HG03135 (cell line): ENCODE data around the gene CAMTA1.

Experiments used
- ATAC-seq: cut with Tn5 transposase; IDR thresholded peaks from one replicate; pipeline ENCODE4 v1.9.1; 2021; ENCODE audit warnings: mild to moderate bottlenecking, moderate library complexity; ENCODE audit not compliant: unreplicated experiment

The CAMTA1 gene

DNA sequence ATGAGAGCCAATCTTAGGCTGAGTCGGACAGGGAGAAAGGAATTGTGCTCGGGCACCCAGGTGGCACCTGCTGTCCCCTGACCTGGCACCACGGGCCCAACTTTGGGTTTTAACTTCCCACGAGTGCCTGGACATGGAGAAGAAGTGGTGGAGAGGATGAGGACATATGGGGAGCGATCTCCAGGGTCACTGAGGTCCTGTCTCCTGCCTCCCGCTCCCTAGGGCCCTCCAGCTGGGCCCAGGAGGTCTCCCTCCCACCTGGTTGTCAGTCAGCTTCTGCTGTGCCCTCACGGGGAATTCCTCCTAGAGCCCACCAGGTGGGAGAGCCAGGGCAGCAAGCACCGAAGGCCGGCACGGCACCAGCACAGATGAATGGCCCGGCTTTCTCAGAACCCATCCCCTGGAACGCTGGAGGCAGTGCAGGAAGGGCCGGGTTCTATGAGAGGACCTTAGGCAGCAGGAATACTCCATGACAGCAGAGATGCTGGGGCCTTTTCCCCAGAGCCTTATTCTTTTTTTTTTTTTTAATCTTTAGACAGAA lies 435.5 kb downstream of the CAMTA1 start:
- ATAC-seq: no peak

DNA sequence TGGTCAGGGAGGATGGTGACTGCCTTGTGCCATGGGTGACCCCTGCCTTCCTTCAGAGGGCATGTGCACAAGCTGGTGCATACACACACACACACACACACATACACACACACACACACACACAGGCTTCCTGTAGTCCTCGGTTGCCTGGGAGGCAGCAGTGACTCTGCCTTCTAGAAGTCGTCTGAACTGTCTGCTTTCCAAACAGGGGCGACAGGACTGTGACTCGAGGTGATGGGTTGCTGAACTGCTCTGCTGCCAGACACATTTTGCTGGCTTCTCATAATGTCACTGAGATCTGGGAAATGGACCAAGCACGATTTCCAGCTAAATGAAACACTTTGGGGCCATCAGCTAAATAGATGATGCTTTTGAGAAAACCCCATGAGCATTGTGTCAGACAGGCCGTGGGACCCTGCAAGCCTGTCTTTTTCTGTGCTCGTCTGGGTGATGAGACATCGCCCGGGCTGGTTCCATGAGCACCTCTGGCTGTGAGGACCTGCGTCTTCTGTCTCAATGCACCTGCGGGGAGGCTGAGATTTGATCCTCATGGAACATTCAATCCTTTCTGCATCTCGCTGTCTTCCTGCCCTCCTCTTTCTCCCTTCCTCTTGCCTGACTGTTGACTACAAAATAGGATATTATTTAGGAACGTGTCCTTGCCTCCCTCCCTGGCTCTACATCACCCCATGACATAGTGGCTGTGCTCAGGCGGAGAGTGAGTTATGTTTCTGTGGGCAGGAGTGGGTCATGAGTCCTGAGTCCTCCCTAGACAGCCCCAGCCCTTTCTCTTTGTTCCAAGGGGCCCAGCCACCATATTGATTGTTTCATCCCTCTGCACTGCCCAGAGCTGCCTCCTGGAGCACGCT lies 436.8 kb downstream of the CAMTA1 start:
- ATAC-seq: no peak

DNA sequence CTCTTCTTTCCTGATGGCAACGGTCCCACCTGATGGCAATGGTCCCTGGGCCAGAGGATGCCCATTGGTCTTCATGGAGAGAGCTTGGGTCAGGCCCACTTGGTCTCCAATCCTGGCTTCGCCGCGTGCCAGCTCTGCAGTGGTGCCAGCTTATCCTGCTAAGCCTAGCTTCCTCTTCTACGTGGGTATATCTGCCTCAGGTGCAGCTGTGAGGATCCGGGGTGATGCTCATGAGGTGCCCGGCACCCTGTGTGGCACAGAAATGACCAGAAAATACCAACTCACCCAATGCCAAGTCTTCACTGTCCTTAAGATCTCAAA lies 437.4 kb downstream of the CAMTA1 start:
- ATAC-seq: no peak

DNA sequence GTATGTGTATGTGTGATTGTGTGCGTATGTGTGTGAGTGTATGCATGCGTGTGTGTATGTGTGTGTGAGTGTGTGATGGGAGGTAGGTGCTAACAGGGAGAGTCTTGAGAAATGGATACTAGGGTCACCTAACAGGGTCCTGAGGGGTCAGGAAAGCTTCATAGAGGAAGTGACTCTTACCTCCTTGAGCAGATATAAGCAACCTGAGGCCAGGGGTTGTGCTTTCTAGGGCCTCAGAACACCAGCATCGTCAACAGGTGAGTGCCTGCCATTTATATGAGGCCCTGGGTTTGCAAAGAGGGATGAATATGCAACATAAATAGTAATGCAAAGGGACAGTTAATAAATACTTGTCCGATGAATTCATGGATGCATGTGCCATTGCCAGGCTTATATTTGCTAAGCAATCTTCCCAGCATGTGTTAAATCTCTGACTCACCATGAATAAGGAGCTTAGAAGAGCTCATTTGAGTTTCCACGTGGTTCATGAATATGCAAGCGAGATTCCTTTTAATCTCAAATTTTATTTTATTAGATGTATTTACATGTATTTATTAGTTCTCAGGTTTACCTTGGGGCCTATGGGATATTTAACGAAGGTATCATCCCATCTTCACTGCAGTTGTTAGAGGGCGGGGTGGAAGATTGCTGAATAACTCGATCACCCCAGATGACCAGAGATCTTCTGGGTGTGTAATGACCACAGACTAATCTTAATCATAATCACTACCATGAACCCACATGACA lies 438.3 kb downstream of the CAMTA1 start:
- ATAC-seq: no peak

DNA sequence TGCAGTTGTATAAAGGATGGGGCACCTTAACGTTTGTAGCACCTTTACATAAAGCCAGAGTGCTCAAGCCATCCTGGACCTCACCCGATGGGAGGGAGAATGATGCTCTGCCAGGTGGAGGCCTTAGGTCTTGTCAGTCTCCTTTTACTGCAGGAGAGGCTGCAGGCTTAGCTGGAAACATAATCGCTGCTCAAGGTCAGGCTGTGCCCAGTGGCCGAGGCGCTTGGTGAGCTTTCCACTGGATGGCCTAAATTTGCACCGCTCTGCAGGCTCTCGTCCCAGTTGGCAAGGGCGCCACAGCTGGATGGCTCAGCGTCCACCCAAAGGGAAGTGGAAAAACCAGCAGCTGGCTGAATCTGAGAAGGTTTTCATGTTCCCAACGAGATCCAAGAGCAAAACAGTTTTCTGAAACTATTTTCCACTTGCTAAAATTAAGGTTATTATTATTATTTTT lies 438.9 kb downstream of the CAMTA1 start:
- ATAC-seq: no peak

DNA sequence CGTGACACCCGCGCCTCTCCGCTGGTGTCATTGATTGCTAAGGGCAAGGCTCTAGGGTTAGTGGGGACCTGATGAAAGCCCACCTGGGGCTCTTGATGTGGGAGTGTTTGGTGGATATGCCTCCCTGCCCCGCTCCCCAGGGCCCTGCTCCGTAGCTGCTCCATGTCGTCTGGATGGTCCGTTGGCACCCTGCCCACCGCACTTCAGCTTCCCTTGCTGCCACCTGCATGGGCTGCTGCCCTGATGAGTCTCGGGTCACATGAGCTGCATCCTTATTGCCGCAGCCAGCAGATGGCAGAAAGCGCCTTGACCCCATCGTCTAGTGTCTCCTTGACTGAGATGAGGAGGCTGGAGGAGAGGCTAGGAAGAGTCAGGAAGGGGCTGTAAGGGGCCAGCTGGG lies 439.4 kb downstream of the CAMTA1 start:
- ATAC-seq: no peak

DNA sequence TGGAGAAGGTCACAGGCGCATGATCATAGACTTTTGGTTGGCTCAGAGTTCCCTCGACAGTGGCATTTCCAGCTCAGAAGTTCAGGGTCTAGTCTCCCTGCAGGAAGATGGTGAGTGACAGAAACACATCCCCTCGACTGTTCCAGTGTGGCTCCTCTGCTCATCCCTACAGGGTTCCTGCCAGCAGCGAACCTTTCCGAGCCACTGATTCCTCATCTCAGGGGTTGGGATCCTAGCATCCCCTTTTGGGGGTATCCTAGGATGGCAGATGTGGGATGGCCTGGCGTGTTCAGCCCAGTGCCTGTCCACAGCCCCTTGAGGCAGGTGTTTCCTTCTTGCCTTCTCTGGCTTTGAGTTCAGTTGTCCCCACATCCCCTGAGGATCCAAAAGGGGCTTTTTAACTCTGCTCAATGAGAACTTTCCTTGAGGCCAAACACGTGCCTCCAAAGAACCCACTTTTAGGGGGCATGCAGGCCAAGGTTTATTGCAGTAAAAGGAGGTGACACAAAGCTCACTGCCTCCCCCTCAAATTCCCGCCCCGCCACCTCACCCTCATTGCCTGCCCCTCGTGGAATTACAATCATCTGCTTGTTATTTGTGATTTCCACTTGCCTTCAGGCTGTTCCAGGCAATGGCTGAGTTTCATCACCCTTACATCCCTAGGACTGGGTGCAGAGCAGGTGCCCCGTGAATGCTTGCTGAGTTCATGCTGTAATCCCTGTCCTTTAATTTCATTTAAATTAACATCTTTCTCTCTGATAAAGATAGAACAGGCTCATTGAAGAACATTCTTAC lies 440.7 kb downstream of the CAMTA1 start:
- ATAC-seq: no peak

DNA sequence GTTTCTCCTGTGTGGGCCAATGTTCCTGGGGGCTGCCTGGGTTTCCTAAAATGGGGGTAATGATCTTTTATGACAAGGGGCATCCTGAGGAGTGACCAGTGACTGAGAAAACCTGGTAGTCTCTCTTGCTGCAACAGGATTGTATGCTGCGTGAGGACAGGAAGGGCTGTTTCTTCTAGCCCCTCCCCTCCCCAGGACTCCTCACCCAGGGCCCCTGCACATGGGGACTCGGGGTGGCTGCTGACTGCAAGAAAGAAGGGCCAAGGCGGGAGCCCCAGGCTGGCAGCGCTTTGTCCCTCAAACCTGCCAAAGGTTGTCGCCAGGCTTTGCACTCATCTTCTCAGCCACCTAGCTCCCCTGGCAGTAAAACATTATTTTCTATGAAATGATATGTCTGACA lies 442.4 kb downstream of the CAMTA1 start:
- no peak for ATAC-seq

DNA sequence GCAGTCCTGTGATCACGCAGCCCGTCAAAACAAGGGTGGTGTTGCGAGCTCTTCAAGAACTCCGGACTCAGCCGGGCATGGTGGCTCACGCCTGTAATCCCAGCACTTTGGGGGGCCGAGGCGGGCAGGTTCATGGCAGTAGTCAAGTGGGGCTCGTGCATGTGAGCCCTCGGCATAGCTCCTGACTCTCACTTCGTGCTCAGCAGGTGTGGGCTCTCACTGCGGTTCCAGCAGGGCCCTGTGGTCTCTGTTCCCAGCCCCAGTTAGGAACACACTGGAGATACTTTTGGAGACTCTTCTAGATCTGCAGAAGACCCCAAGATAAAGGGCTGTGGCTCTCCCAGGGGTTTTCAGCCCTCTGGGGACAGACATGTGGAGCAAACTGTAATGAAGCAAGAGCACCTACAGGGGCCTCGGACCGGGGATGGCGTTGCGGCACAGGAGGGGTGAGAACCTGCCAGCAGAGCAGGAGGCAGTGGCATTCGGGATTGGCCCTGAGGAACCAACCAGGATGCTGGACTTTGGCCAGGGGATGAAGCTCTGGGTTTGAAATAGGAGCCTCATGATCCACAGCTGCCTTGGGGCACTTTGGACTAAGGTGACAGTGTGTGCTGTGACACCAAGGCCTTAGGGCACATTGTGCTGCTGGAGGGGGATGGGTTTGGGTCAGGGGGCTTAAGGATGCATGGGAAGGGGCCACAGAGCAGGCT lies 443.2 kb downstream of the CAMTA1 start:
- no peak for ATAC-seq

DNA sequence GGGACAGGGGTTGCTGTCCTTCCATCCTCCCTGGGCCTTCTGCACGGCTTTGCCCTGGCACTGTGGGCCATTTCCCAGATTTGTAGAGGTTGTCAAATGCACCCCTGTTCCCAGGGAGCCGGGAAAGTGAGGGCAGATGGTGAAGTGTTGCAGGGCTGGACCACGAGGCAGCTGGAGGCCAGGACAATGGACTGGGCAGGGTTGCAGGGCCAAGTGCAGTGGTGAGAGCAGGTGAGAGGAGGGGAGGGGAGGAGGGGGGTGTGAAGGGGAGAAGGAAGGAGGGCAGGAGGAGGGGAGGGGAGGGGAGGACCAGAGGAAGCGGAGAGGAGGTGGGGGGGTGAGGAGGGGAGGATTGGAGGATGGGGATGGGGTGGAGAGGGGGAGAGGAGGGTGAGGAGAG lies 443.9 kb downstream of the CAMTA1 start:
- no peak for ATAC-seq

DNA sequence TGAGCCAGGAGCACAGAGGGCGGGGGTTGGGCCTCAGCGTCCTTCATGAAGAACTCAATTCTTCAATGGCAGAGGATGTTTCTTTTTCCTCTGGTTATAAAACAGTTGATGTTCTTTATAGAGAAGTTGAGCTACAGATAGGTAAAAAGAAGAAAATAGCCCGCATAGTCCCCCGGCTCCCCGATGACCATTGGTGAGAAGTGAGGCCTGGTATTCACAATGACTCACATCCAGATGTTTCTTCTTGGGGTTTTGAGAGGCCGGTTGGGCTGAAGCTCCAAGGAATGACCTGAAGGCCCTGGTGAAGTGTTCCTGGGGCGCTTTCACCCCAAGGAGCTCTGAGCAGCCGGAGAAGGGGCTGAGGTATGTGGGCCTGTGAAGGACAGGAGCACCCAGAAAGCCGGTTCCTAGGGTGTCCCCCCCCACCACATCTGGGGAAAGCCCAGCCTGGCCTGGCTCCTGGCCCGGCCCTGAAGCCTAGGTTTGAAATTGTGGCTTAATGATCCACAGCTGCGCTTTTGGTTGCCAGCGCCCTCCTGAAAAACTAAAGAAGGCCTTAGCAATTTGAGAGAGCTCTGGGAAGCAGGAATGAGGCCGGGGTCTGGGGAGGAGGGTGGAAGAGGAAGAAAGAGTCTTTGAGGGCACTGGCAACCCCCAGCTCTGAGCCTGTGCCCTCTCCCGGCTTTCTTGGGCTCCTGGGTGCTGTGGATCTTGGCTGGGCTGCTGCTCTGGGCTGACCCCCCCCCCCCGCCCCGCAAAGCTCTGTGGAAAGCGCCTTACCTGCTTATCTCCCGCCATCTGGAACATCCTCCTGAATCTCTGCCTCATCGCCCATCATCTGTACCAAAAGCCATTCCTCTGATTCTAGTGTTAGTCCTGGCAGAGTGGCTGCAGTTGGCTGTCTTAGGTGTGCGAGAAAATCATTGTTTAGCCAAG lies 444.7 kb downstream of the CAMTA1 start:
- ATAC-seq: no peak

DNA sequence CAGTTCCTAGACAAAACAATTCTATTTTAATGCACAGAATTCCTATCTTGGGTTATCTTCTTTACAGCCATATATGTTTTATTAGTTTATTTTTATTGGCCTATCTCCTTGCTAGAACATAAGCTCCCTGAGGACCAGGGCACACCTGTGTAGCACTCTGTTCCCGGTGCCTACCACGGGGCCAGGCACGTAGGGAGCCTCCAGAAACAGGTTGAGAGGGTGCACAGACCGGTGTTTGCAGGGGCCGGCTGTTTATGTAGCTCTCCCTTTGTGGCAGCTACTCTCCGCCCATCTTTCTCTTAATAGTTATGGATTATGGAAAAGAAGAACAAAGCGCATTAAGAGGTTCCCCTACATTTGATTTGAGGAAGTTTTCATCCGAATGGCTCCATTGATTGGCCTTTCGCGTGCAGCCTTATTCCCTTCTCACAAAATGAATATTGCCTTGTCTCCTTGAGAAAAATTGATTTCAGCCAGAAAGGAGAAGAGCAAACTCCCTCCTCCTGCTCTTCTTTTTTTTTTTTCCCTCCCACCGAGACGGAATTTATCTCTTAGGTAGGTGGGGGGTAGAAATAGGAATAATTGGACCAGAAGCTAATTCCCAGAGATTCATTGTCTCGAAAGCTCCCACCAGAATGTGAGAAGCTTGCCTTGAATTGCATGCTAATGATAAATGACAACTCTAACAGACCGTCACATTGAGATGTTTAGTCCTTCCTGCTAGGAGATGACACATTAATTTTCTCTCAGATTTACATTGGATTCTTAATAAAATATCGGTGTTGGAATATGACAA lies 447.4 kb downstream of the CAMTA1 start:
- ATAC-seq: no peak

DNA sequence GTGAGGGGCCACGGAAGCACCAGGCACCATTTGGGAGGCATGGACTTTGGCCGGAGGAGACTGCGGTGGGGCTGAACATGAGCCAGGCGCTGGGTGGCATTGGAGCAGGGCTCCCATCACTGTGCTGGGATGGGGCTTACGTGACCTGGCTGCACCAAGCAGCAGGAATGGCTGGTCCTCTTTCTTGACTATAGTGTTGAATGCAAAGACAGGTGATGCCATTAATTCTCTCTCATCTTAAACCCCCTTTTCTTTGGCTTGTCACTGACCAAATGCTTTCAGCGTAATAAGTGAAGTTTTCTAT lies 447.9 kb downstream of the CAMTA1 start:
- no peak for ATAC-seq

DNA sequence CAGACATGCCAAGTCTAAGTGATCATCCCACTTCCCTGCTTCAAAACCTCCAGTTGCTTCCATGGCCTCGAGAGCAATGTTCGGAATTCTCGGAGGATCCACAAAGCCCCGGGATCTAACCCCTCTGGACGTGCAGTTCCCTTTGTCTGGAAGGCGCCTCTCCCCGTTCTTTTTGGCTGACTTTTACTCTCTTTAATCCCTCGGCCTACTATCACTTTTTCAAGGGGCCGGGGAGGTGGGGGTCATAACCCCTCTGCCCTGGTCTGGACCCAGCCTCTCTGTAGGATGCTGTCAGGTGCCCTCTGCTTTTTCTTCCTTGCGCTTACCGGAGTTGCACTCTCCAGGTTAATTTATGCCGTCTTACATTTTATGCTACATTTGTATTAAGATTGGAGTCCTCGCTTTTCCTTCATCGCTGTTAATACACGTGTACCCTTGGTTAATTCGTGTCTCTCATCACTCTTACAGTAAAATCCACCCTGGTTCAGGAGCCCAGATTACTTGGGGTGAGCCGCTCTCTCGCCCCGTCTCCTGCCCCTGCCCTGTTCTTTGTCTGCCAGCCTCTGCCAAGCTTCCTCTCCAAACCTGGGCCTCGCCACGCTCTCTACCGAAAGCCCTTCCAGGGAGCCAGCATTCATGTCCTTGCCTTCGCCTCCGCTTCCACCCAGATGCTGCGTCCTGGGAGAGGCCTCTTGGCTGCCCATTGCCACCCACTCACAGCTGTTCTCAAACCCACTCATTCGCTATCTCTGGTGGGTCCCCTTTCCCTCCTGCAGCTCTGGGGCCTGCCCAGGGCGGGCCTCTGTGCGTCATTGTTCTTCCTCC lies 448.6 kb downstream of the CAMTA1 start:
- no peak for ATAC-seq

DNA sequence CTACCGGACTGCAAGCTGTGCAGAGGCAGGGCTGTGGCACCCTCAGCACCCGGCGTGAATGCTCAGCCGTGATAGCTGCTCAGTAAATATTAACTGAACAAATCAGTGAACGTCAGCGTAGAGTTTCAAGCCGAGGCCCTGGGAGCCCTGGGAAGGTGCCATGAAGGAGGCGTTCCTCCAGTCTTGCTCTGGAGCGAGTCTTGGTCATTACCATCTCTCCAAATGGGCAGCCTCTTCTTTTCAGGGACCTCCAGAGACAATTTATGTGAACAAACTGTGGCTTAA lies 449.2 kb downstream of the CAMTA1 start:
- ATAC-seq: no peak

DNA sequence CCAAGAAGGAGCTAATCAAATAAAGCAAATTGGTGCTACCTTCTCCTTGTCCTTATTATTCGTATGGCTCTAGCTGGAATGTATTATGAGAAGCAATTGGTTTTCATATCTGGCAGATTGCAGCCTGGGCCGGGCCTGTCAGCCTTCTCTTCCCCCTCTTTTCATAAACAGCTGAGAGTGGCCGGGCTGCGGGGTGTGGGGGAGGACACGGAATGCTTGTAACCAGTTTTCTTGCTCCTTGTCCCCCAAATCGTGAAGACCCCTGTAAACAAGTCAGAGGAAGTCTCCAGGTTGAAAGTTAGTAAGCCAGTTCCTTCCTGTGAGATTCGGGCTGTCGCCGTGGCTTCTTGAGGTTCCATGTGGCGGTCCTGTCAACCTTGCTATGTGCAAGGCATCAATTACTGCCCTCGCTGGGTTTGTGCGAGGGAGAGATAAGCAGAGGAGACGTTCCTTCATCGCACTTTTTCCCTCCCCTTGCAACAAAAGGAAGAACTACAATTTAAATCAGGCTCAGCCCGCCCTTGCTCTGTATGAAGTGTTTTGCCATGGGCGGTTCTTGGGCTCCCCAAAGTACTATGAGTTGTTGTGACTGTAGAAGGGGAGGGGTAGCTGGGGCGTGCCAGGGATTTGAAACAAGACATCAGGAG lies 450.7 kb downstream of the CAMTA1 start:
- ATAC-seq: no peak

DNA sequence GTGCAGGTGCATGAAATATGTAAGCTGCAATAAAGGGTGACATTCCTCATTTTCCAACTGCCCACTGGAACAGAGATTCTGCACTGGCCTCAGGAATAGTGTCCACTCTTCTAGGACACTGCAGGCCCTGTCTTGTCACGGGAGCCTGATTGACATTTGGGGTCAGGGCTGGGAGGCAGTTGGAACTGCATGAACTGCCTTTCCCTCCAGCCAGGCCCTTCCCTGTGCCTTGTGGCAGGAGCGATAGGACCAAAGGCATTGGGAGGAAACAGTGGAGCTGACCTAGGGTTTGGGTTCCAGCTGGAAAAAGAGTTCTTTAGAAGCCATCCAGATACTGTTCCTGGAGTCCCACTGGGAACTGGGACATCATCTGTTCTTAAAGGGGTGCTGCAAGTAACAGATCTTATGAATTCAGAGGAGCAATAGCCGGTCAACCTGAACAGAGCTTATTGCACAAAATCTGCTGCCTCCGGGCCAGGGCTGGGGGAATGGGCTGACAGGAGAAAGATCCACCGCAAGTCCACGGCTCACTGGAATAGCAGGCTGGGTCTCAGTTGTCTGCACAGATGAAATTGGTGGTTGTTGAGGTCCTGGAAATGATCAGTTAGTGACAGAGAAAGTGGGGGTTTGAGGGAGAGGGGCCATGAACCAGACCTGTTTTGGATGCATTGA lies 451.7 kb downstream of the CAMTA1 start:
- no peak for ATAC-seq
